GM19239 (cell line): ENCODE data around the gene SELPLG.
"Not testable (repeated sequence)": the region's sequence is repeated elsewhere in the genome, so short reads cannot be mapped to it uniquely, and the experiment has no call there.

ENCODE experiments used
- DNase-seq: peaks from one replicate; pipeline ENCODE4 v3.0.0; 2011; ENCODE audit warnings: low spot score; ENCODE audit not compliant: insufficient read length
- FAIRE-seq: peaks from 2 replicates; lab custom pipeline; 2011; peaks lifted over from hg19 to GRCh38; lab: Jason Lieb, UNC

Gene SELPLG

DNA sequence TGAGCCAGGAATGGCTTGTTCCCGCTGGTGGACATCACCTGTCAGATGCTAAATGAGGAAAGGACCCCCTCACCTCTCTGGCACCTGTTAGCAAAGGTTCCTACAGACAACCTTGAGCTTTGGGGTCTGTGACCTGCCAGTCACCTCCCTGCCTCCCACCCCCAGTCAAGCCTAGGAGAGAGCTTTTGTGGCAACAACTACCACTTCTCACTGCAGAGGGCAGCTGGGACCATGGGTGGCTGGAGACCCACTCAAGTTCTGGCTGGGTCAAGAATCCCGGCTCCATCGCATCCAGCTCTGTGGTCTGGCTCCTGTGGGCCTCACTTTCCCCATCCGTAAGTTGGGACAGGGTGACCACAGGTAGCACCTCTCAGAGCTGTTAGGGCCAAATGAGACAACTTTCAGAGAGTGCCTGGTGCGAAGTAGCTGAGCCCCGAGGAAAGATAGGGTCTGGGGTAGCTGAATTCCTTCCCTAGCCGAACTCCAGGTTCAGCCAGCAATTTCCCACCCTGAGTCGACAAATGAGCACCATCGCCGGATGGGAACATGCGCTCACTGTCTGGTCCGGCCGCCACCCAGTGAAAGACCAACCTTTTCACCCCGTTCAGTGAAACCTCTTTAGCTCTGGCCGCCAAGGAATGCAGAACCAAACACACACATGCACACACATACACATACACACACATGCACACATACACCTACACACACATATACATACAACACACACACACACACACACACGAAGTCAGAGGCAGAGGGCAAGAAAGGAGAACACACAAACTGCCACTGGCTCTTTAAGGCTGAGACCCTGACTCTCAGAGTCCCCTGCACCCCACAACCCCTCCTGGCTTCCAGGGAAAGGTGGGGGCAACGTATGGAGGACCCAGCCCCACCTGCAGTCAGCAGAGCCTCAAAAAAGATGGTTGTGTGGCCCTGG lies 37.7 kb downstream of the SELPLG start:
- FAIRE-seq (no peak), DNase-seq (no peak)

DNA sequence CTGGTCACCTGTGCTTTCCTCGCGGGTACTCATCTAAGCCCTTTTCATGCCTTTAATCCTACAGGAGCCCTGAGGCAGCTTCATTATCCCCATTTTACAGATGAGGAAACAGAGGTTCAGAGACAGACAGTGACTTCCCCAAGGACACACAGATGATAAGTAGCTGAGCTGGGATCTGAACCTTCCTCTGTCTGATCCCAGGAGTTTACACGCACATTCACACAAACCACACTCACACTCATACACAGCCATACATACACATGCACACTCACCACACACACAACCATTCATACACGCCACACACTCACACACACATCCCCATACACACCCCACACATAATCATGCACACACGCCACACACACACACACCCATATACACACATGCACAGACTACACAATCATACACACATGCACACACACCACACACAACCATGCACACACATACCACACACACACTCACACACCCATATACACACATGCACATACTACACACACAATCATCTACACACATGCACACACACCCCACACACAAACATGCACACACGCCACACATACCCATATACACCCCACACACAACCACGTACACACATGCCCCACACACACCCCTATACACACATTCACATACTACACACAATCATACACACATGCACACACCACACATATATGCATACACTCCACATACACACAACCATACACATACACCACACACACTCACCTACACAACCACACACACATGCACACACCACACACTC lies 38.6 kb downstream of the SELPLG start:
- no peak for DNase-seq
- FAIRE-seq, result no peak

DNA sequence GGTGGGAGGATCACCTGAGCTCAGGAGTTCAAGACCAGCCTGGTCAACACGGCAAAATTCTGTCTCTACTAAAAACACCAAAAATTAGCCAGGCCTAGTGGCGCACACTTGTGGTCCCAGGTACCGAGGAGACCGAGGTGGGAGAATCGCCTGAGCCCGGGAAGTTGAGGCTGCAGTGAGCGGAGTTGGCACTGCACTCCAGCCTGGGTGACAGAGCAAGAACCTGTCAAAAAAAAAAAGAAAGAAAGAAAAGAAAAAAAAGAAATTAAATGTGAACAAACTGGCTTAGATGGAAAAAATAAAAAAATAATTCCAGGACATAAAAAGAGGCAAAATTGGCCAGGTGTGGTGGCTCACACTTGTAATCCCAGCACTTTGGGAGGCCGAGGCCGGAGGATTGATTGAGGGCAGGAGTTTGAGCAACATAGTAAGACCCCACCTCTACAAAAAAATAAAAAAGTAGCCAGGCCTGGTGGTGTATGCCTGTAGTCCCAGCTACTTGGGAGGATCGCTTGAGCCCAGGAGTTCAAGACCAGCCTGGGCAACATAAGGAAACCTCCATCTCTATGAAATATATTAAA lies 39.3 kb downstream of the SELPLG start:
- DNase-seq (no peak), FAIRE-seq (no peak)

DNA sequence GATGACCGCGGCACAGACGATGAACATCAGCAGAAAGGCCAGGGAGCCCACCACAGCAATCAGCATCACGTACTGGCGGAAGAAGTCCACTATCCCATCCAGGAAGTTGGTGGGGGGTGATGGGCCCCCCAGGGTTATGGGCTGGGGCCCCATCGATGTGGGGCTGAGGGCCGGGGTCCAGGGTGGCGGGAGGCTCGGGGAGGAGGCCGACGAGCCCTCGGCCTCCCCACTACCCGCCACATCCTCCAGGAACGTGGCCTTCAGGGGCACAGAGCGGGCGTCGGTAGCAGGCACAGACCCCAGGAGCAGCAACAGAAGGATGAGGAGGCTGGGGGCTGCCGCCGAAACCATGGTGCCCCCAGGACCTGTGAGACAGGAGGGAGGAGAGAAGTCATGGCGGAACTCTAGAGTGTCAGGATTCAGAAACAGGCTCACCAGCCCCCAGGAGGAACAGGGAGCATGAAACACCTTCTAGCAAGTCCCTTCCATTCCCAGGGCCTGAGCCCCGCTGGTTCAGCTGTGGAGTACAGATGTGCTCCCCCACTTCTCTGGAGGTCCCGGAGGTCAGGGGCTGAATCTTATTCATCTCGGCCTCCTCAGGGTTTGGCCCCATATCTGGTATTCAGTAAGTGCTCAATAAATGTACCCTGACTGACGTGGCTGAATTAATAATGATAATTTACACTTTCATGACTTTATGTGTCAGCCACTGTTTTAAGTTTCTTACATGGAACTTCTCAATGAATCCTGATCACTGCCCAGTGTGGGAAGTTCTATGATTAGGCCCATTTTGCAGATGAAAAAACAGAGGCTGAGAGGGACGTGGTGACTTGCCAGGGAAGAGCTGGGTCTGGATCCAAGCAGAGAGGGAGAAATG lies 41.4 kb downstream of the SELPLG start:
- DNase-seq (no peak), FAIRE-seq (no peak)

DNA sequence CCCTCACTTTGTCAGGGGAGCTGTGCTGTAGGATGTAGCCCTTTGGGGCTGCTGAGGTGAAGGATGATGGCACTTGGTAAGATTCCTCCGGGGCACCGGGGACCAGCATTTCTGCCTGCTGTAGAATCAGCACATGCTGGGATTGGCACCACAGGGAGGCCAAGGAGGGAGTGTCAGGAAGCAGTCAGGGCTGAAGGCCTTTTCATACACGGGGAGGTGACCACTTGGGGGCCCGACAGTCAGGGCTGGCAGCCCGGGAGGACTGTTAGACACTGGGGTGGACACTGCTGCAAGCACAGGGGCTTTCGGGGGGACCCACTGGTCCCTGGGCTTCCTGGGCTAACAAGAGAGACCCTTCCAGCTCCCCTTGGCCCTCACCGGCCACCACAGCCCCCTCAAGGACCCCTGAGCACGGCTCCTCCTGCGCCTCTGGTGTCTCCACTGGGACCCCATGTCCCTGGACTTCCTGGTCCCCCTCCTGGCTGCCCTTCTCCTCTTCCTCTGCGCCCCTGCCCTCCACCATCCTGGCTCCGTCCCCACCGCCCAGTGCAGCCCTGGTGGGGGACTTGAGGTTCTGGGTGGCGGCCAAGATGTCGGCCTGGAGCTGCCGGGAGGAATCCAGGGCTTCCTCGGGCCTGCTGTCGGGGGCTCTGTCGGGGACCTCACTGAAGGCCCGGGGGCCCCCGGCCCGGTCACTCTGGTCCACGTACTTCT lies 42.3 kb downstream of the SELPLG start:
- DNase-seq (no peak), FAIRE-seq (no peak)

DNA sequence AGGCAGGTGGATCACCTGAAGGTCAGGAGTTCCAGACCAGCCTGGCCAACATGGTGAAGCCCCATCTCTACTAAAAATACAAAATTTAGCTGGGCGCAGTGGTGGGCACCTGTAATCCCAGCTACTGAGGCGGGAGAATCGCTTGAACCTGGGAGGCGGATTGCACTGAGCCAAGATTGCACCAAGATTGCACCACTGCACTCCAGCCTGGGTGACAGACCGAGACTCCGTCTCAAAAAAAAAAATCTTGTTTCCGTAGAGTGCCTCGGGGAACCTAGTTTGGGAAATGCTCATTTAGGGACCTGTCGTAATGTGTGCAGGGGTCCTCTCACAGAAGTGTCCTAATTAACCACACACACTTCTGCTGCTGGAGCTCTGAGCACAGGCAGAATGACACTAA lies 43.2 kb downstream of the SELPLG start:
- not testable (repeated sequence) for FAIRE-seq

DNA sequence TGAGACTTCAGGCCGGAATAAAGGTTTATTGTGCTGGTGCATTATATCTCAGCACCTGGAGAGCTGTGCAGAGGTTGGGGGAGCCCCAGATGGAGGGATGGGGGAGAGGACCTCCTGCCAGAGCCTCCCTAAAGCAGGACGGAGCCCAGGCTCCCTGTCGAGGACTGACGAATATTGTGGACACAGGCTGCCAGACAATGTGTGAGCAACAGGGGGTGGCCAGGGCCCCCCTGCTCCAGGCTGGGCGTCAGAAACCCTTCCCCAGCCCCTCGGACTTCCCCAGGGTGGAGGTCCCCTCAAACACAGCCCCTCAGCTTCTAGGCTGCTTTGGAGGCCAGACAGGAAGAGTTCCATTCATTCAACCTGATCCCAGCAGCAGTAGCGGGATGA lies 43.9 kb downstream of the SELPLG start:
- no peak for DNase-seq
- no peak for FAIRE-seq

More for the DNA sequence above, 43.2 kb downstream of the SELPLG start:
- not testable (repeated sequence) for DNase-seq

DNA sequence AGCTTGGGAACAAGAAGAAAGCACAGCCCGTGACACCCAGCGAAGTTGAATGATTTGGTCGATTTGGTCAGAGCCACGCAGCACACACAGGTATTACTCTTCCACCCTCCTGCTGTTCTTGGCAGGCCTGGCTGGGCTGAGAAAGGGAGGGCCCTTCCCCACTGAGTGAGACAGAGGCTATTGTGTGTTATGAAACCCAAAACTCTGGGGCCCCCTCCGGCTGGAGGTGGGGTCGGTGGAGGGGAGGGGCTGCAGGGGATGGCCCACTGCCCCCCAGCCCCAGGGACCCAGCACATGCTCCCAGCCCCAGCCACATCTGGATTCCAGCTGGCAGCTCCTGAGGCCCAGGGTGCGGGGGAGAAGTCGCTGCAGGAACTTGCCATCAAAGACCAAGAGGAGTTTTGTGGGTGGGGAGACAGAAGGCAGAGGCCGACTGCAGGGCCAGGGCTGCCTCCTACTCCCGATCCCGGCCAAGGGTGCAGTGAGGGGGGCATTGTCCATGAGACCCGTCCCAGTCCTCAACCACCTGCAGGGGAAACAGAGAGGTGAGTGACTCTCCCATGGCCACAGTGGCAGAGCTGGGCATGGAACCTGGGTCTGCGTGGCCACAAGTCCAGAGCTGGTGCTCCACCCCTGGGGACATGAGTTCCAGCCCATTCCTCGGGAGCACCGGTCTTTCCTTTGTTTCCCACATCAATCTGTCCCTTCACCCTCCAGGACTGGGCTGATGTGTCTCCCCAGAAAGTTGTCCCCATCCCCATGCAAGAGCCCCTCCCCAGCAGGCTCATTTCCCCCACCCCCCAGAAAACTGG lies 44.5 kb downstream of the SELPLG start:
- FAIRE-seq (no peak), DNase-seq (no peak)

DNA sequence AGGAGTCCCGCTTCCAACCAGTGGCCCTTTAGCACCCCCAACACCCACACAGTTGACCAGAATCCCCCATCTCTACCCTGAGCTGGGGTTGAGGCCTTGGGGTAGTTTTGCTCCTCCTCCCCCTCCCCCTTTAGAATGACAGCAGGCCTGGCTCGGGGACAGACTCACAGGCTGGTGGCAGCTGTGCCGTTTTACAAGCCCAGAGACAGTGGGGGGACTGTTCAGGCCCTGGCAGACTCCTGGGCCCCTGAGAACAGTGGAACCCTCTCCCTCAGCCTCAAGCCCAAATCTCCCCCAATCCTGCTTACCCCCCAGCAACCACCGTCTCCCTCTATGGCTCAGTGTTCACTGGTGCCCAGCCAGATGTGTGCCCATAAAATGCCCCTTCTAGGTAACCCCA lies 45.9 kb downstream of the SELPLG start:
- DNase-seq (no peak), FAIRE-seq (no peak)

DNA sequence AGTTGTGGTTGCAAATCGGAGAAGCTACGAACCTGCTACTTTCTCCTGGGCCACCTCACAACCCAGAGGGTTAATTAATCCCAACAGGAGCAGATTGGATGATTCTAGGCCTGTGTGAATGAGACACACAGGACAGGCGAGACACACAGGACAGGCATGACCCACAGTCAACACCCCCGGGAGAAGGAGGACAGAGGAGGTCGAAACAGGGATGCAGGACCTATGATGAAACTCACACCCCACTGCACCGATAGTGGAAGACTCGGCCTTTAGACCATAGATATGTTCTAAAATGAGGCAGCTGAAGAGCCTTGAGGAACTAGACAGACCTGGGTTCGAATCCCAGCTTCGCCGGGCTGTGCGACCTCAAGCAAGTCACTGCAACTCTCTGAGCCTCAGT lies 47.4 kb downstream of the SELPLG start:
- DNase-seq (no peak), FAIRE-seq (no peak)

DNA sequence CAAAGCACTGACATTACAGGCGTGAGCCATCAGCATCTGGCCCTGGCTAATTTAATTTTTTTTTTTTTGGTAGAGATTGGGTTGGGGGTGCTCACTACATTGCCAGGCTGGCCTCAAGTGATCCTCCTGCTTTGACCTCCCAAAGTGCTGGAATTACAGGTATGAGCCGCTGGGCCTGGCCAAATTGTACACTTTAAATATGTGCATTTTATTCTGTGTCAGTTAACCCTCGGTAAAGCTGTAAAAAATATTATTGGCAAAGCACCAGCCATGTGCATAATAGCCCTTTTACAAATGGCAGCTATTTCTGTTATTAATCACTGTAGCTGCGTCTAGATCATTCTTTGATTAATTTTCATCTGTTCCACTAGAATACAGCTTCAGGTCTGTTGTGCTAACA lies 47.8 kb downstream of the SELPLG start:
- FAIRE-seq, result no peak

DNA sequence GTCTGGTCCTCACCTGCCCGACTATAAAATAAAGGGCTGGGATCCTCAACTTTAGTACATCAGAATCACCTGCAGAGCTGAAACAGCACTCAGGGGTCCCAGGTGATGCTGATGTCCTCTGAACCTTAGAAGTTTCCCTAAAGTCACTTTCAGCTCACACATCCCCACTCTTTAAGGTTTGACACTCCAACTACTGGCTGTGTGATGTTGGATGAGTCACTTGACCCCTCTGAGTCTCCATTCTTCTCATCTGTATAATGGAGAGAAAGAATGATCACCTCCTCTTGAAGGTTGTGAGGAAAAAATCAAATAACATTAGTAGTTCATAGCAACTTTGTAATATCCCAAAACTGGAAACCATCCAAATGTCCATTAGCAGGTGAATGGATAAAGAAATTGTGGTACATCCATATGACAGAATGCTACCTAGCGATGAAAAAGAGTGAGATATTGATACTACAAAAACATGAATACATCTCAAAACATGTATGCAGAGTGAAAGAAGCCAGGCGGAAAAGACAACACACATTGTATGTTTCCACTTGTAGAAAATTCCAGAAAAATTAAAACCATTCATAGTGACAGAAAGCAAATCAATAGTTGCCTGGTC lies 49.1 kb downstream of the SELPLG start:
- no peak for DNase-seq
- no peak for FAIRE-seq

More for the DNA sequence above, 47.8 kb downstream of the SELPLG start:
- no peak for DNase-seq

DNA sequence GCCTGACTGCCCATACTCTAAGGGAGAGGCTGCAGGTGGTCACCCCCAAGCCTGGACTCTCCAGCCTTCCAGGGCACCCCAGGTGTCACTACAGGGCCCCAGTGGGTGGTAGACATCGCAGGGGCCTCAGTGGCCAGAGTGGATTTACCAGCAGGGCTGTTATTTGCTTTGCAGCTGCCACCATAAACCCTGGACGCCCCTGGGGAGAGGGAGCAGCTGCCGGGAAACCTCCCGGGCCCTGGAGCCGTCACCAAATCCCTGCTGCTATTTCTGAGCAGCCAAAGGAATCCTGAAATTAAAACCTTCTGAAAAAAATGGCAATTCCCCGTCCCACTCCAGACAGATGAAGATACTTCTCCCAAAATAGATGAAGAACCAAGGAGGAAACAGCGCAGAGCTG lies 49.7 kb downstream of the SELPLG start:
- no peak for FAIRE-seq
- no peak for DNase-seq

DNA sequence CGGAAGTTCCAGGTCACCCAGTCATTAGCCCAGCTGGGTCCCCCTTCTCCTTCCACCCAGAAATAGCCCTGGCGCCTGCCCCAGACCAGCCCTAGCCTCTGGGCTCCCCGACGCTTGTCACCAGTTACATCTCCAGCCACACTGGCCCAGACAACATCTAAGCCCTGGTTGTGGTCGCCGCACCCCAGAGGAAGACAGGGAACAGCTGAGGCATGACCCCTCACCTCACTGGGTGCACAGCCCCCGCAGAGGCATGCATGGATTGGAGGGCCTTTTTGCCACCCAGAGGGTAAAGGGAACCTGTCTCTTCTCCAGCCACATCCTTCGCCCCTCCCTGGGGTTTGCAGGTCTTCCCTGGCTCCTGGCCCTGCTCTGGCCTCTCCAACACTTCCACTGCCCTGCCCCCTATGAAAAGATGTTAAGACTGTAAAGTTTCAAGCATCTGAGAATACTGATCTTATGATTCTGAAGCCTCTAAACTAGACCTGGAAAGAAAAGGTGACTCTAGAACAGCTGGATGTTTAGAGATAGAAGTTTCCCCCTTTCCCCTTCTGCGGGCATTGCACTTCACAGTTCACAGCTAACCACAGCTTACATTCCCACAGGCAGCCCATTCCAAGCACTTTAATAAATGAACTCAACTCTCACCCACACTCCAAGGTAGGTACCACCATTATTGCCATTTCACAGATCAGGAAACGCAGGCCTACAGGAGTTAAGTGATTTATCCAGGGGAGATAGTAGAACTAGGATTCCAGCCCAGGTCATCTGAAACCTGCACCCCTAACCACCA lies 50.5 kb downstream of the SELPLG start:
- FAIRE-seq, result no peak

DNA sequence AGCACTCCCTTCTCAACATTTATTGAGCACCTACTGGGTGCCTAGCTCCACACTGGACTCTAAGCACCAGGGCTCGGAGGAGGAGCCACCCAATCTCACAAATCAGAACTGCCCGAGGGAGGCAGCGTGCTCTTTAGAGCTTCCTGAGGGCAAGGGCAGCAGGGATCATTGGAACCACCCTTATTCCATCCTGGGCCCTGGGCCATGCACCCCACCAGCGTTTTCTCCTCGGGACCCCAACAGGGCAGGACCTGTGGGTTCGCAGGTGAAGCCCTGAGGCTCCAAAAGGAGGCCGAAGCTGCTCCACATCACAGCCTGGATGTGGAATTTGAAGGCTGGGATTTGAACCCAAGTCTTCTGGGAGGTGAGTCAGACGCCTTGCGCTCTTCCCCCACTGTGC lies 51.2 kb downstream of the SELPLG start:
- DNase-seq (no peak), FAIRE-seq (no peak)

More for the DNA sequence above, 50.5 kb downstream of the SELPLG start:
- DNase-seq, result no peak

DNA sequence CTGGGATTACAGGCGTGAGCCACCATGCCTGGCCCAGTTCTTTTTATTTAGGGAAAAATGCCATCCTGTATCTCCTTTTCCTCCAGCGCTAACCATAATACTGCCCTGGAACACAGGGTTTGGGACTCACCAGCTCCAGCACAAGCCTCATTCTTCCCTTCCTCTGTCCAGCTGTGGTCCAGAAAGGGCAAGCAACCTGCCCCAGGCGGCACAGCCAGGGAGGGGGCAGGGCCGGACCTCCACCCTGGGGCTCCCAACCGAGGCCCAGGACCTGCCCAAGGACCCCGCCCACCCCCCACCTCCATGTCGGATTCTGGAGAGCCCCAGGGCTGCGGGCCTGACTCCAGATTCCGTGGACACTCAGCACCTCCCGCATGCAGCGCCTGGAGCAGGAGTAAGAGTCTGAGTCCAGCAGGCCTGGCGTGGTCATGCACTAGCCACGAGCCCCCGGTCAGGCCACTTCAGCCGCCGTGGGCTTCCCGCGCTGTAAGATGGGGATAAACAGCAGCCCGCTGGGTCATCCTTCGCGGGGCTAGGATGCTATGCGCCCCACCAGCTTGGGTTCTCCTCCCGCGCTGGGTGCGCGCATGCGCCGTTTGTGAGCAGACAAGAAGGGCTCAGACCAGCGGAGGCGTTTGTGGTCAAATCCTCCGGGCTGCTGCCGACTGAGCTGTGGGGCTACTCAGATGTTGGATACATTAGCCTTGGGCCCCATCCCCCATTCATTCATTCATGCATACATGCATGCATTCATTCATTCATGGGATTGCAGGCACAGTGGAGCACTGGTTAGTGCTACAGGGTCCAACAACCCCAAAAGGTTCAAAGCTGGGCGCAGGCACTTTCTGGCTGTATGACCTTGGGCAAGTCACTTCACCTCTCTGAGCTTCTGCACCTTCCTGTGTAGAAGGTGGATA lies 52.1 kb downstream of the SELPLG start:
- DNase-seq, result no peak
- FAIRE-seq, result no peak
